GM19372 (cell line): ENCODE results near the gene LSAMP.

Experiments
- ATAC-seq: cut with Tn5 transposase; IDR thresholded peaks from one replicate; pipeline ENCODE4 v1.9.1; 2021; ENCODE audit warnings: mild to moderate bottlenecking, low read depth, moderate library complexity; ENCODE audit not compliant: unreplicated experiment

Gene LSAMP

DNA sequence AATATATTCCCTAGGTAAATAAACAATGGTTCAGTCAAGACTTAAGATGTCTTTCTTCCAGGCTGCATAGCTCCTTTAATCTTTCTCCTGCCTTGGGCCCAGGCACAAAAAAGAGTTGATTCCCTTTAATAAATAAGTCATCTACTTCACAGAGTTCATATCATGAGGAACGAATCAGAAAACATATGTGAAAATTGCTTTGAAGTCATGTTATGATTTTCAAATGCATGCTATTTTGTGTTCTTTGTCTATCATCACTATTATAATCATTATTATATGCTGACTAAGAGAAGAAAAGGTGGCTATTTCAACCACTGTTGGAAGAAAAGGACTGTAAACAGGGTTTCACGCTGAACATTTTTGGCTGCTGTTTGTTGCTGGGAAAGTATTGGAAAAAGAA, 70.4 kb downstream of the LSAMP start:
- no peak for ATAC-seq

GRCh38 chr3:116367761-116368395, 77.4 kb downstream of the LSAMP start:
- ATAC-seq, result no peak

DNA sequence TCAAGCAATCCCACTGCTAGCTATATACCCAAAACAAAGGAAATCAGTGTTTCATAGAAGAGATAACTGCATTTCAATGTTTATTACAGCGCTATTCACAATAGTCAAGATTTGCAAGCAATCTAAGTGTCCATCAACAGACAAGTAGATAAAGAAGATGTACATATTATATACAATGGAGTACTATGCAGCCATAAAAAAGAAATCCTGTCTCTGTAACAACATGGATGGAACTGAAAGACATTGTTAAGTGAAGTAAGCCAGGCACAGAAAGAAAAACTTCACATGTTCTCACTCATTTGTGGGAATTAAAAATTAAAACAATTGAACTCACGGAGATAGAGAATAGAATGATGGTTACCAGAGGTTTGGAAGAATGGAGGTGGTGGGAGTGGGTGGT, 89.2 kb downstream of the LSAMP start:
- ATAC-seq, result no peak

DNA sequence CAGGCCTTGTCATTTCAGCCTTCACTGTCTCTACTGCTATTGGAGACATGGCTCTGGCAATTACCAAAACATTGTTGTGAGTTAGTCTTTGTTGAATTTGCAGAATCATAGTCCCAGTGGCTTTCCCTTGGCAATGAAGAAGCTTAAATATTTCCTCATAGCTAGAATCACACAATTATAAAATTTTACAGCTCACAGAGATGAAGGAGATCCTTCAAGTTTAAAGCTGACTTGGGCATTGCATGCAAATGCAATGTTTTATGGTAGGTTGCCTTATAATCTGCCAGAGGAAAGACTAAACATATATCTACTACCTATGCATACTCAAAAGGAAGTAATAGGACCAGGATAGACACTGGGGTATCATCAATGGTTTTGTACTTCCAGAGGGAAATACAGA, 90.9 kb downstream of the LSAMP start:
- no peak for ATAC-seq

- no peak for ATAC-seq
These were observed 95.1 kb downstream of the LSAMP start for GRCh38 chr3:116350119-116350733.

GRCh38 chr3:116348216-116348615, 97.1 kb downstream of the LSAMP start:
- no peak for ATAC-seq

GRCh38 chr3:116342499-116342898, 102.8 kb downstream of the LSAMP start:
- ATAC-seq, result no peak

- ATAC-seq, result no peak
These were observed 103.4 kb downstream of the LSAMP start for GRCh38 chr3:116341899-116342298.

GRCh38 chr3:116341381-116341780, 103.9 kb downstream of the LSAMP start:
- ATAC-seq, result no peak

DNA sequence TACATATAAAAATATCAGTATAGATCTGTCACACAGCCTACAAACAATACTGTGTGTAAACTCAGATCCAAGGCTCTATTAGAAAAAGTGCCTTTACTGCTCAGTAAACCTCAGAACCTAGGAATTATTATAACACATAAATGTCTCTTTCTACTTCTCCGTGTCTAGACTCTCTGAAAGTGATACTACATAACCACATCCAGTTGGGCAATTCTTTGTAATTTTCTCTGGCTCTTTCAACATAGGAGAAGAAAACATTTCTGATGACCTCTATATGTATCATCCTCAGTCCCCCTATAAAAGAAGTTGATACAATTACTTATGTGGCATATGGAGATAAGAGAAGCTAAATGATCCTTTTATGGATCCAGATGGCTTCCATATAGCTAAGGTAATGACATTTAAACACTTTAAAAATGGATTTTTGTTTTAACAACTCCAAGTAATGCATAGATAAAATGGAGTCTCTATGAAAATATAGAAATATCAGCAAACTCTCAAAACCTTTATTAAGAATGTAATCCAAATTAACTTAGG, 104.5 kb downstream of the LSAMP start:
- no peak for ATAC-seq

DNA sequence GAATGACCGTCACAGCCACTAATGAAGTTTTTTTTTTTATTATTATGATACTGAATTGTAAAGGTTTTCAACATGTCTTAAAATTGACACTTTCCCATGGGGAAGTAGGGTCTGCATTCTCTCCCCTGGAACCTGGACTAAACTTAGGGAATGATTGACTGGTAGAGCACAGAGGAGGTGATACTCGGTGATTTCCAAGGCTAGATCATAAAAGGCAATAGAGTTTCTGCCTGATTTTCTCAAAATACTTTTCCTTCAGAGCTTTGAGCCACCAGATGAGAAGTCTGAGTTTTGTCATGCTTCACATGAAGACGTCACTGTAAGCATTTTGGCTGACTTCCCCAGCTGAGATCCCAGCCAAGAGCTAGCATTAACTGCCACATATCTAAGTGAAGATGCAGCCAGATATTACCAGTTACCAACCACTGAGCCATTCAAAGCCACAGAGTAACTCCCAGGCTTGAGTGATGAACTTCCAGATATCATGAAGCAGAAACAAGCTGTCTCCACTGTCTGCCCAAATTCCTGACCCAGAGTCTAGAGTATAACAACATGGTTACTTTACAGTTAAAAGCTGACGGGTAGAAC, 105.8 kb downstream of the LSAMP start:
- ATAC-seq, result no peak

DNA sequence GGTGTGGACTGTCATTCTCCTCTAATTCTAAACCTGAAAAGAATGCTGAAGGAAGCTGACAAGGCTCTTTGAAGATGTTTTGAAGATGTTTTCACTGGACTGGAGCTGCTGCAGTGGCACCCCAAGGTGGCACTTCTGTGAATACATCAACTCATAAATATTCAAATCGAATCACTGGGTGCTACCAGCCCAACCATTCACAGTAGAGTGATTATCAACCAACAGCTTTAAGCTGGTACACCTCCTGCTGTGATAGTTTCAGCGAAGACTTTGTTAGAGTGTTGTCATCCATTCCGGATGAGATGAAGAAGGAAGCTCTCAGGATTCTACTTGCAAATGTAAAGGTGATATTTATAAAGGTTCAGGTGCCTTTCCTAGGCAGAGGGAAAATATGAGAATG, 106.6 kb downstream of the LSAMP start:
- no peak for ATAC-seq

DNA sequence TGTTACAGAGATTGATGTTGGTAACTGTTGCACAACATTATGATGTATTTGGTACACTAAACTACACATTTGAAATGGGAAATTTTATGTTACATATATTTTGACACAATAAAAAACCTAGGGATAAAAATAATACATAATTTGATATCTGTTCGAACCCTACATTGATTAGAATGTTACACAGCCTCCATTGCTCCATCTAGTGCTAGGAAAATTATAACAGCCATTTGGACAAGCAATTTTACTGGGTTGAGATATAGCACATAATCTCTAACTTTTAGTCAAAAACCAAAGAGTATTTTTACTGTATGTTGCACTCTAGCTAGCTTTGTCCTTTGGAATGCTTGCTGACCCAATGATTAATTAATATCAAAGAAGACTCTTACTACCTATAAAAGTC, 108.1 kb downstream of the LSAMP start:
- no peak for ATAC-seq

- no peak for ATAC-seq
These were observed 113.9 kb downstream of the LSAMP start for GRCh38 chr3:116331380-116331779.

GRCh38 chr3:116322750-116323375, 122.4 kb downstream of the LSAMP start:
- no peak for ATAC-seq

GRCh38 chr3:116318370-116318769, 126.9 kb downstream of the LSAMP start:
- no peak for ATAC-seq

DNA sequence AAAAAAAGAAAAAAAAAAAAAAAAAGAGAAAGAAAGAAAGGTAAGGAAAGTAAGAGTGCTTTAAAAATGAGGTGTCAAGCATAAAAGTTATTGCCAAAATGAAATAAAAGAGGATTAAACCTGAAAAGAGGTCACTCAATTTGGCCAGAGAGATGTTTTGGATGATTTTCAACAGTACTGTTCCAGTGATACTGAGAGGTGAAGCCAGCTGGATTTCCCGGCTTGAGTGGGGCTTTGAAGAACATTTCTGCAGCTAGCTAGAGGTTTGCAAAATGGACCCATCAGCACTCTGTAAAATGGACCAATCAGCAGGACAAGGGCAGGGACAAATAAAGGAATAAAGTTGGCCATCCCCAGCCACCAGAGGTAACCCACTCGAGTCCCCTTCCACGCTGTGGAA, 128.5 kb downstream of the LSAMP start:
- no peak for ATAC-seq

DNA sequence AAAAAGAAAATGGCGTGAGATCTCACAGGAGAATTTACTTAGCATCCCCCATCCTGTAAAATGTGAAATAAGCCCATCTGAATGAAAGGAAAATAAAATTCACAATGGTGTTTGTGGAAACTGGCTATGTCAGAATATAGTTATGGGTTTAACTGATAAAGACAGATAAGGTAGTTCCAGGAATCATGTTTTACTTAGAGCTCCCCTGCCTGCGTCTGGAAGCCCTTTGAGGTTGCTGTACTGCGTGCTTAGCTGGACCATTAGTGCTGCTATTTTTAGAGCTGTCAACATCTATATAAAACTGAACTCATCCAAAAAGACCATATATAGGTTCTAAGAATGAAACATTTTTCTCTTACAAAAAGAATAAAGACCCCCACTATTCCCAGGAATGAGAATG, 130.8 kb downstream of the LSAMP start:
- ATAC-seq, result no peak

DNA sequence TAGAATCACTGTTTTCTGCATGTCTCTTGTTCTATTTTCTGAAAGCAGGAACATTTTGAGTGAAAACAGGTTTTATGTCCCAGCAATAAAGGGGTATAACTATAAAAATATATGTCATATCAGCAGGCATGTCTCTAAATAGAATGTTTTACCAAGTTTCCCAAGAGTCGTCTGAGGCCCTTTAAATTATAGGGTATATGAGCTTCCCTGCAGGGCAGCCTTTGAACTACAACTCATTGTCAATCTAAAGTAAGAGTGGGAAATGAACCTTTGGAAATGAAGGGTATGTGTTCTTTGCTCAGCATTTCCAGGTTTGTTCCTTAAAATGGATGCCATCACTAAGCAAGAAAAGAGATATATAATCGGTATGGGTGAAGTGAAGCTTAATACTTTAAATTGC, 138.6 kb downstream of the LSAMP start:
- no peak for ATAC-seq

DNA sequence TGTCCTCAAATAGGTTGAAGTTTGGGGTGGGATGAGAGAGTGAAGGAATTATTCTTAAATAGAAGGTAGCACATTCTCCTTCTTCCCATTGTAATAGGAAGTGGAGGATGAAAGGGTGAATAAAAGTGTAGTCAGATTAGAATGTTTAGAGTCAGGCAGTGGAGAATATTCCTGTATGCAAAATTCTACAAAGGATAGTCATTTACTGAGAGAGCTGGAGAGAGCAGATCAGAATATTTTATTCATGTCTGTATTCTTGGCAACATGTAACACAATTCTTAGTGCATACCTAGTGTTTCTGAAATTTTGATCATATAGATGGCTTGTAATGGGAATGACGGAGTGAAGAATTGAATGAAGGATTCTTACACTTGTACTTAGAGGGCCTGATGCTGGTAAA, 139.1 kb downstream of the LSAMP start:
- ATAC-seq, result no peak

GRCh38 chr3:116302087-116302747, 143.1 kb downstream of the LSAMP start:
- ATAC-seq, result no peak
